ENCODE data around the gene UBXN6. TPM values are rescaled to one million over a fixed set of nuclear protein-coding genes. Genes with fewer than 3 reads are reported as not detected.

Gene UBXN6
- total and polyA plus RNA-seq, 11 donors, result 75.1 to 137 (median 113) TPM

DNA sequence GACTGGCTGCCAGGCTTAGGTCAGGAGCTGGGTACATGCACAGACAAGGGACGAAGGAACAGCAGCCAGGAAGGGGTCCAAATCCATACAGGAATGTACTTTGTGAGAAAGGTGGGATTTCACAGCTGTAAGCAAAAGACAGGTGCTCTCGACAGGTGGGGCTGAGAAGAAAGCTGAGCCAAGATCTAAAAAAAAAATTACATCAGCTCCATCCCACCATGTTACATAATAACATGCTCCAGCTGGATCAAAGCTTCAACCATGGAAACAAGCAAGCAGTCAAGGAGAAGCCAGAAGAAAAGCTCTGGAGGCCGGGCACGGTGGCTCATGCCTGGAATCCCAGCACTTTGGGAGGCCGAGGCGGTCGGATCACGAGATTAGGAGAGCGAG is 8.0 kb downstream of the UBXN6 start:
- ATAC-seq (no peak), DNase-seq (no peak)
- WGBS, 4 donors, result 92 to 93% (median 93%) methylated on average over 9 of the region's 9 CpGs
- peaks cover 0 to 19% (median 4%) of the 10 kb centered on the region in 12 donors for H3K4me1 ChIP-seq
- no peak for TF ChIP-seq POLR2A (IDR thresholded peaks at IDR 0.05)
- TF ChIP-seq, protein P1, sequence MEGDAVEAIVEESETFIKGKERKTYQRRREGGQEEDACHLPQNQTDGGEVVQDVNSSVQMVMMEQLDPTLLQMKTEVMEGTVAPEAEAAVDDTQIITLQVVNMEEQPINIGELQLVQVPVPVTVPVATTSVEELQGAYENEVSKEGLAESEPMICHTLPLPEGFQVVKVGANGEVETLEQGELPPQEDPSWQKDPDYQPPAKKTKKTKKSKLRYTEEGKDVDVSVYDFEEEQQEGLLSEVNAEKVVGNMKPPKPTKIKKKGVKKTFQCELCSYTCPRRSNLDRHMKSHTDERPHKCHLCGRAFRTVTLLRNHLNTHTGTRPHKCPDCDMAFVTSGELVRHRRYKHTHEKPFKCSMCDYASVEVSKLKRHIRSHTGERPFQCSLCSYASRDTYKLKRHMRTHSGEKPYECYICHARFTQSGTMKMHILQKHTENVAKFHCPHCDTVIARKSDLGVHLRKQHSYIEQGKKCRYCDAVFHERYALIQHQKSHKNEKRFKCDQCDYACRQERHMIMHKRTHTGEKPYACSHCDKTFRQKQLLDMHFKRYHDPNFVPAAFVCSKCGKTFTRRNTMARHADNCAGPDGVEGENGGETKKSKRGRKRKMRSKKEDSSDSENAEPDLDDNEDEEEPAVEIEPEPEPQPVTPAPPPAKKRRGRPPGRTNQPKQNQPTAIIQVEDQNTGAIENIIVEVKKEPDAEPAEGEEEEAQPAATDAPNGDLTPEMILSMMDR (IDR thresholded peaks at IDR 0.05), result no peak
- H3K4me3 ChIP-seq, result no peak overlapping the region
- H3K36me3 ChIP-seq, result peaks cover 0 to 100% (median 93%) of the 10 kb centered on the region in 9 donors
- no peaks in the 10 kb centered on the region for H3K27me3 ChIP-seq
- H3K27ac ChIP-seq, result peak overlapping the region in 8 of 12 donors; percentile 39 to 79 (median 54)
- intact Hi-C loops (cut with DNase I), result loop anchor here in 1 of 10 donors (10.0 kb wide), 1 partner anchor 45 kb away; the partner anchor contains the start of genes CHAF1A and SH3GL1
- no peaks in the 10 kb centered on the region for H3K9me3 ChIP-seq

DNA sequence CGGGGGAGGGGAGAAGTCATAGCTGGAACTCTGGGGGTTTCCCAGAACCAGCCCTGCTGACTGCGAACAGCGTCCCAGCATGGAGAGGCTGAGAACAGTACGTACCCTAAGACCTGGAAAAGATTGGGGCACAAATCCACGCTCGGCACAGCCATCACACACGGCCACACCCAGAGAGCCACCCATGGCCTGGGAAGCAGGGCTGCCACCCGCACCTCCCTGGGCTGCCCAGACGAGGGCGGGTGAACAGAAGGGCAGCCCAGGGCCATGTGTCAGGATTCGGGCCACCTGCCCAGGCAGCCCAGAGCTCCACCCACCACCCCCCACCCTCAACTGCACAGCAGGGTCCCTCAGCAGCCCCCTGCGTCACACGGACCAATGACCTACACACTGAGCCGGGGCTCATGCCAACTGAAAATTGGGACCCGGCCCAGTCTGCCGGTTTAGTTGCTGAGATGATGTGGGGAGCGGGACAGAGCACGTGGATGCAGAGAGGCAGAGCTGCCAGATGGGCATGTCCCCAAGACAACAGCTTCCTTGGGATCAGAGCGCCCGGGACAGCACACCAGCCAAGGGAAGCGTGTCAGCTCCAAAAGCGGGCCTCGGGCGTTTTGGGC is 8.5 kb downstream of the UBXN6 start:
- Histone ChIP-seq H3K27ac (peak overlapping the region in 9 of 12 donors; percentile 8 to 79 (median 61)), H3K4me3 (no peak overlapping the region), H3K36me3 (peaks cover 0 to 100% (median 95%) of the 10 kb centered on the region in 9 donors), H3K4me1 (peaks cover 0 to 14% (median 4%) of the 10 kb centered on the region in 12 donors), H3K9me3 (no peaks in the 10 kb centered on the region), H3K27me3 (no peaks in the 10 kb centered on the region)
- WGBS, 4 donors, result 66 to 76% (median 70%) methylated on average over 19 to 24 of the region's 24 CpGs
- intact Hi-C loops (cut with DNase I), result no loop called here
- TF ChIP-seq, protein P1 (IDR thresholded peaks at IDR 0.05), result peak in 7 of 12 donors; percentile 9 to 34 (median 22)
- TF ChIP-seq POLR2A (IDR thresholded peaks at IDR 0.05), result no peak
- ATAC-seq, result peak; percentile 91 to 93 (median 92)
- DNase-seq, result peak; percentile 76 to 93 (median 82)

DNA sequence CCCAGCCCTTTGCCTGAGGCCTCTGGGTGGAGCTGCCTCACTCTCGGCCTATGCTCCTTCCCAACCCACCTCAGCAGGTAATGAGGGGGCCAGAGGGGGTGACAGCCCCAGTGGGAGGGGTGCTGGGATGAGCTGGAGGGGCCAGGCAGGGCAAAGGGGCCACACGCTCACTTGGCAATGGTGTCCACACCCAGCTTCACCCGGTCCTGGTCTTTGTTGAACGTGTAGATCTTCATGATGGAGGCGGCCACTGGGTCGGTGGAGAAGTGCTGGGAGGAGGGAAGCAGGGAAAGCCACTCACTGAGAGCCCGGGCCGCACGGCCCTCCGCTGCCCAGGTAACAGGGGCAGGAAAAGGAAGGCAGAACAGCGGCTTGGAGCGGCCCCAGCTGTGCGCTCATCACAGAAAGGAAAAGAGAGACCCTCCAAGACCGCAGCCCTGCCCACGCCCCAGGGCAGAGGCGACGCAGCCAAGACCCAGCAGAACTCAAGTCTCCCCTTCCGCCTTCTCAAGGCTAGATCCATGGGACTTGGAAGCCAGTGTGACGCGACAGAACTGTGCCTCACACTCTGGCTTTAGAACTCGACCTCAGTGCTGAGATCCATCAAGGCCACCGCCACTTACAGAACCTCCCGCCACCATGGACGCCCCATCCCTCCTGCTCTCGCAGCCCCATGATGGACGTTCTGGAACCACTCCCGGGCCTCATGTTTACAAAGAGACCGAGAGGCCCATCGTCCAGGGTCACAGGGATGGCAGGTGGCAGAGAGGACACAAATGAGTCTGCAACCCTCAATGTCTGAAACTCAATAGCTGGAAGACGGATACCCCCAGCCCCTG is 9.2 kb downstream of the UBXN6 start:
- Histone ChIP-seq H3K9me3 (no peaks in the 10 kb centered on the region), H3K4me1 (peaks cover 0 to 12% (median 3%) of the 10 kb centered on the region in 12 donors), H3K4me3 (no peak overlapping the region), H3K36me3 (peaks cover 0 to 99% (median 92%) of the 10 kb centered on the region in 9 donors), H3K27me3 (no peaks in the 10 kb centered on the region), H3K27ac (peak overlapping the region in 7 of 12 donors; percentile 49 to 79 (median 68))
- intact Hi-C loops (cut with DNase I), result no loop called here
- WGBS, 4 donors, result 82 to 84% (median 83%) methylated on average over 28 to 30 of the region's 30 CpGs
- ATAC-seq (peak in 3 of 4 donors; percentile 5 to 12 (median 6)), DNase-seq (no peak)
- TF ChIP-seq, protein P1 (IDR thresholded peaks at IDR 0.05), result no peak
- no peak for TF ChIP-seq POLR2A (IDR thresholded peaks at IDR 0.05)

Measured in heart left ventricle (tissue), 16 donors.